Calu3 (cell line): ENCODE measurements around the gene TXNIP. TPM values are rescaled to one million over a fixed set of nuclear protein-coding genes. Genes with fewer than 3 reads are reported as not detected.

Experiments used
- BruUV-seq: library from RNA; stranded (reverse); fragments of 400-500 nt; replicated peaks from 2 replicates; lab custom pipeline; 2021; lab: Mats Ljungman, UMichigan
- CTCF ChIA-PET: fragments of 300-600 bp; sonication (Branson Sonifier 250); formaldehyde crosslinking; loops from one replicate; lab custom pipeline; 2022; ENCODE audit warnings: antibody characterized with exemption; lab: Charles Lee
- DNase-seq: peaks from one replicate; pipeline ENCODE4 v3.0.0; 2022
- H3K27ac Mint-ChIP-seq: one replicate; pipeline ENCODE4 v1.8.0; 2022; ENCODE audit warnings: mixed read lengths; ENCODE audit not compliant: unreplicated experiment
- H3K27me3 Mint-ChIP-seq: one replicate; pipeline ENCODE4 v1.8.0; 2022; ENCODE audit warnings: mixed read lengths; ENCODE audit not compliant: unreplicated experiment
- H3K36me3 Mint-ChIP-seq: one replicate; pipeline ENCODE4 v1.8.0; 2022; ENCODE audit warnings: mild to moderate bottlenecking, moderate library complexity, mixed read lengths; ENCODE audit not compliant: insufficient read depth, unreplicated experiment
- H3K4me1 Mint-ChIP-seq: one replicate; pipeline ENCODE4 v1.8.0; 2022; ENCODE audit warnings: mild to moderate bottlenecking, low read depth, mixed read lengths; ENCODE audit not compliant: unreplicated experiment
- H3K4me3 Mint-ChIP-seq: one replicate; pipeline ENCODE4 v1.8.0; 2022; ENCODE audit warnings: mild to moderate bottlenecking, low read depth, moderate library complexity, mixed read lengths; ENCODE audit not compliant: unreplicated experiment
- H3K9me3 Mint-ChIP-seq: one replicate; pipeline ENCODE4 v1.8.0; 2022; ENCODE audit warnings: low read depth, mixed read lengths; ENCODE audit not compliant: unreplicated experiment
- intact Hi-C: fragments of 100-400 bp; cut with micrococcal nuclease; formaldehyde crosslinking; loops from one replicate; pipeline ENCODE4 v1.10.0; 2022; ENCODE audit not compliant: unreplicated experiment
- total RNA-seq: library from RNA; stranded (reverse); gene quantifications from 2 replicates; pipeline ENCODE4 v1.2.3, GENCODE V29; 2022
- TF ChIP-seq, protein P1 (sequence below): fragments of 200-600 bp; IDR thresholded peaks from one replicate; pipeline ENCODE4 v1.8.0; 2022; ENCODE audit warnings: antibody characterized with exemption; ENCODE audit not compliant: unreplicated experiment

Gene TXNIP
- total RNA-seq, 1 experiment from 2014 or later, result 18.5 TPM

DNA sequence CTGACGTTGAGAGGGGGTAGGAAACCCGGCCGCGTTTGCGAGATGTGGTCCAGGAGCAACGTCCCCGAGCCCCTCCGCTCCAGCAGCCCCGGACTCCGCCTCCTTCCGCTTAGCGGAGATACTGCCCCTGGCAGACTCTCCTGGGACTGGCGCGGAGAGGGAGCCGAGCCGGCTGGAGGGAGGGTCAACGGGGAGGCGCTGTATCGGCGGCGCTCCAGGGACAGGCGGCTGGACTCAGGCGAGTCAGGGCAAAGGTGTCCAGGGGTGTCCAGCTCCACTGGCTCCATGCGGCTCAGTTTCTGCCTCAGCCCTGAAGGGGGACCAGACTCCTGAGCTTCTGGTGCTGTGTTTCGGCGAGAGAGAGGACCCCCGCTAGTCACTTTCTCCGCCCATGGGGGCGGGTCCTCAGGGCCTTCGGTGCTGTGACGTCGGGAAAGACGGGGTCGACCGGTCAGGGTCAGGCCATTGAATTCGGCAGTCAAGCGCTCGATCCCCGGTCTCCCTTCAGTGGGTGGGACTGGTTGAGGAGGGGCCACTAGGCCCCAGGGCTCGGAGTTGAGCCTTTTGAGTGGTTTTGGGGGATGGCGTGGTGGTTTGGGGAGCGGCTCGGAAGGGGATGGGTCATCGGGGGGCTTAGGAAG is 35.8 kb downstream of the TXNIP start:
- peak; percentile 63 for DNase-seq
- no TSS peak for BruUV-seq
- Mint-ChIP-seq H3K4me1 (peaks cover 68% of the 10 kb centered on the region), H3K9me3 (no peaks in the 10 kb centered on the region), H3K27me3 (peaks cover 79% of the 10 kb centered on the region), H3K27ac (no peak overlapping the region), H3K4me3 (peak overlapping the region; percentile 75), H3K36me3 (peaks cover 41% of the 10 kb centered on the region)
- CTCF ChIA-PET, result no interaction called here
- intact Hi-C loops, result no loop called here
- TF ChIP-seq, protein P1, sequence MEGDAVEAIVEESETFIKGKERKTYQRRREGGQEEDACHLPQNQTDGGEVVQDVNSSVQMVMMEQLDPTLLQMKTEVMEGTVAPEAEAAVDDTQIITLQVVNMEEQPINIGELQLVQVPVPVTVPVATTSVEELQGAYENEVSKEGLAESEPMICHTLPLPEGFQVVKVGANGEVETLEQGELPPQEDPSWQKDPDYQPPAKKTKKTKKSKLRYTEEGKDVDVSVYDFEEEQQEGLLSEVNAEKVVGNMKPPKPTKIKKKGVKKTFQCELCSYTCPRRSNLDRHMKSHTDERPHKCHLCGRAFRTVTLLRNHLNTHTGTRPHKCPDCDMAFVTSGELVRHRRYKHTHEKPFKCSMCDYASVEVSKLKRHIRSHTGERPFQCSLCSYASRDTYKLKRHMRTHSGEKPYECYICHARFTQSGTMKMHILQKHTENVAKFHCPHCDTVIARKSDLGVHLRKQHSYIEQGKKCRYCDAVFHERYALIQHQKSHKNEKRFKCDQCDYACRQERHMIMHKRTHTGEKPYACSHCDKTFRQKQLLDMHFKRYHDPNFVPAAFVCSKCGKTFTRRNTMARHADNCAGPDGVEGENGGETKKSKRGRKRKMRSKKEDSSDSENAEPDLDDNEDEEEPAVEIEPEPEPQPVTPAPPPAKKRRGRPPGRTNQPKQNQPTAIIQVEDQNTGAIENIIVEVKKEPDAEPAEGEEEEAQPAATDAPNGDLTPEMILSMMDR, result no peak

DNA sequence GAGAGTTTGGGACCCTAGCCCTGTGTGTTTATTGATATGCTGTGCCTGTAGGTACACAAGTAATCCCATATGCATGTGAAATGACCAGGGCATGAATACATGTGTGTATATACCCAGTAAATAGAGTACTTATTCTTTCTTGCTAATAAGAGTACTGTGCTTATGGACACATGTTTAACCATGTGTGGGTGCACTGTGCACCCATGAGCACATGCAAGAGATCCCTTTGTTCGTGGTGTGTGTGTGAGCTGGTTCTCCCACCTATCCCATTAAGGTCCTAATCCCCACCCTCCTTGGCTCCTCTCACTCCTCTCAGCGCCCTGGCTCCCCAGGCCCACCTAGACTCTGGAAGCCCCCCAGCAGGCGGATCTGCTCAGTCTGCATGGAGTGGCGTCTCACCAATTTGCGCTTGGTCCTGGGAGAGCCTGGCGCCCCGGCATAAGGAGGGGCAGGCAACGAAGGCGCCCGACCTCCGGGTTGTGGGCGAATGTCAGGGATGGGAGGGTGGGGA is 36.4 kb downstream of the TXNIP start:
- H3K36me3 Mint-ChIP-seq, result peaks cover 41% of the 10 kb centered on the region
- no peak for DNase-seq
- H3K4me3 Mint-ChIP-seq, result peak overlapping the region; percentile 75
- no peak overlapping the region for H3K27ac Mint-ChIP-seq
- no peaks in the 10 kb centered on the region for H3K9me3 Mint-ChIP-seq
- BruUV-seq, result no TSS peak
- intact Hi-C loops, result loop anchor here (2.0 kb wide), 1 partner anchor 21 kb away; no protein-coding TSS in a partner anchor
- H3K4me1 Mint-ChIP-seq, result peaks cover 62% of the 10 kb centered on the region
- CTCF ChIA-PET, result no interaction called here
- H3K27me3 Mint-ChIP-seq, result peaks cover 84% of the 10 kb centered on the region
- TF ChIP-seq, protein P1, result no peak

DNA sequence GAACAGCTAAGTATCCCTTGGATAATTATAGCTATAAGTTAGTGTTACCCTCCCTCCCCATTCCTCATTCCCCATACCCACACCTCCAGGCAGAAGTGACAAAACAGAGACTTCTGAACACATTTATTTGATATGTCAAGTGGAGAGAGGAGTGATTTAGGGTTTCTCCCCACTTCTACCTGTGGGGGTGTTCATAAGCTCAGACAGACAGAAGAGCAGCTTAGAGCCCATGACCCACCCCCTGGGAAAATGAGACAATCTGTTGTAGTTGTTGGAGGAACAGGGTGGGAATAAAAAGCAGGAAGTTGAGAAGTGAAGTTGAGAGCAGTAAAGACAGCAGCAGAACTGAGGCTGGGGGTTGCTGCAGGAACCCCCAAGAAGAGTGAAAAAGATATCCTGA is 37.0 kb downstream of the TXNIP start:
- Mint-ChIP-seq H3K4me1 (peaks cover 58% of the 10 kb centered on the region), H3K9me3 (no peaks in the 10 kb centered on the region), H3K4me3 (no peak overlapping the region), H3K36me3 (peaks cover 34% of the 10 kb centered on the region), H3K27me3 (peaks cover 91% of the 10 kb centered on the region), H3K27ac (no peak overlapping the region)
- intact Hi-C loops, result loop anchor here (2.0 kb wide), 1 partner anchor 21 kb away; no protein-coding TSS in a partner anchor
- DNase-seq, result no peak
- CTCF ChIA-PET, result interaction anchor here (2.1 kb wide), 1 partner anchor 32 kb away, joined by 11 read pairs; the partner anchor contains the start of gene RBM8A
- no TSS peak for BruUV-seq
- TF ChIP-seq, protein P1, result no peak

DNA sequence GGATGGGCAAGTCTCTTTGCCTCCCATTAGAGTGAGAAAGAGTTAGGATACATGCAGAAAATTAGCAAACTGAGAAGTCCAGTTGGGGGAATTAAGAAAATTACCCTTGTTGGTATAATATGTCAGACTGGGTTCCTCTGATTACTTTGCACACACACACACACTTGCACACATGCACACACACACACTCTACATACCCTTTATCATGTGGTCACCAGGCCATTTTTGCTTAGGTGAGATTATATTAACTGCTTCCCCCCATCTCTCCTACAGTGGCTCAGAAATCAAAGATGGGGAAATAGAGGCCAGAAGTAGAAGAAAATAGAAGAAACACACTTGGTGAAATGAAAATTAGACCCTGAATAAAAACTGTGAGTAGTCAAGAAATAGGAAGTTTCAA is 37.6 kb downstream of the TXNIP start:
- DNase-seq, result no peak
- Mint-ChIP-seq H3K4me3 (no peak overlapping the region), H3K36me3 (peaks cover 31% of the 10 kb centered on the region), H3K27me3 (peaks cover 94% of the 10 kb centered on the region), H3K27ac (no peak overlapping the region), H3K9me3 (no peaks in the 10 kb centered on the region), H3K4me1 (peaks cover 52% of the 10 kb centered on the region)
- BruUV-seq, result no TSS peak
- TF ChIP-seq, protein P1, result no peak
- intact Hi-C loops, result loop anchor here (2.0 kb wide), 1 partner anchor 20 kb away; no protein-coding TSS in a partner anchor
- CTCF ChIA-PET, result interaction anchor here (1.0 to 2.1 kb wide), 5 partner anchors 15 to 112 kb away, joined by 3 to 11 read pairs (median 3); partner anchors contain the start of gene RBM8A
